ELR (cell line): ENCODE measurements around the gene FUBP3.

ENCODE experiments used
- DNase-seq: peaks from one replicate; pipeline ENCODE4 v3.0.0-alpha.2; 2015; ENCODE audit warnings: low read depth

The FUBP3 gene

GRCh38 chr9:130634191-130634768, 54.9 kb downstream of the FUBP3 start:
- DNase-seq: no peak

DNA sequence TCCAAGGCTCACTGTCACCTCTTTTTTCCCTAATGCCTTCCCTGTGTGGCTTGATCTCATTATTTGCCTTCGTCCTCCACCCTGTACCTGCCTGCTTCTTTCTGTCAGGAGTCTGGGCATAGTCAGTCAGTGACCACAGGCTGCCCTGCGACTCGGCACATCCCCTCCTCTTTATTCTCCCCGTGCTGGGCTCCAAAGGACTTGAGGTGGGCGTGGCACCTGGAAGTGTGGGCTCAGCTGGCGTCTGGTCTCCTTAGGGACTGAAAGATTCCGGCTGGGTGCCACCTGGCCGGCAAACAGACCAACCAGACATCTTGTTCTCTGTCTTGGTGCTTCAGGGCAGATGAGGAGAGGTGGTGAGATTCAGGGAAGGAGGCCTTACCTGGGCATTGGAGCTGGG, 55.4 kb downstream of the FUBP3 start:
- DNase-seq: no peak

- DNase-seq: no peak
Observed at GRCh38 chr9:130635306-130635705, 55.9 kb downstream of the FUBP3 start.

DNA sequence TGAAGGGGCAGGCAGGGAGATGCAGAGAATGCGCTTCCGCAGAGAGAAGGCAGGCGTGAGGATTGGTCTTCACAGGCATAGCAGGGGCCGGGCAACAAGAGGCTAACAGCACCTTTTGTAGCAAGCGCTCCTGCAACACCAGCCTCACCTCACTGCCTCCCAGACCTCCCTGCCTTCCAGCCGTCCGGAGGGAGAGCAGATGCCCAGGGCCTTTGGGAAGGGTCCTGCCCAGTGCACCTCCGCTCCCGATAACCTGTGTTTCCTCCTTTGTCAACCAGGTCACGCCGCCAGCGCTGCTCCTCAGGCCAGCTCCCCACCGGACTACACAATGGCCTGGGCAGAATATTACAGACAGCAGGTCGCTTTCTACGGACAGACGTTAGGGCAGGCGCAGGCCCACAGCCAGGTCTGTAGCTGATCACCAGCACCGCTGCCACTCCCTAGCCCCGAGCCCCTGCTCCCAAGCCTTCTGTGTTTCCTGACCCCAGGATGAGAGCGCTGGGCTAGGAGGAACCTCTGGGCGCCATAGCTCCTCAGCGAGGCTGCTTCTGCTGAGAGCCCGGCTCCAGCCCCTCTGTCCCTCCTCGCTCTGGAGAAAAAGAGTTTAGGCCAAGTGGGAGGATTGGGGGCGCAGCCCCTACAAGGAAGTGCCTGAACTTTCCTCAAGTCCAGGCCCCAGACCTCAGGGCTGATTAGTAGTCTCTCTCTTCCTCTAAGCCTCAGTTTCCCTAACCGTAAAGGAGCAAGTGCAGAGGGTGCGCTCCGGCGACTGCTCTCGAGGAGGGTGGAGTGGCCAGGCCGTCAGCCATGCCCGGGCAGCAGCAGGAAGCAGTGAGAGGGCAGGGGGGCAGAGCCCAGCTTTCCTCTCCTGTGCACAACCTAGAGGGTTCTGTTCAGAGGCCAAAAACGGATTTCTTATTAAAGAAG, 56.6 kb downstream of the FUBP3 start:
- DNase-seq: no peak

GRCh38 chr9:130636648-130637020, 57.3 kb downstream of the FUBP3 start:
- no peak for DNase-seq

- no peak for DNase-seq
Observed at GRCh38 chr9:130638284-130639123, 59.1 kb downstream of the FUBP3 start.

DNA sequence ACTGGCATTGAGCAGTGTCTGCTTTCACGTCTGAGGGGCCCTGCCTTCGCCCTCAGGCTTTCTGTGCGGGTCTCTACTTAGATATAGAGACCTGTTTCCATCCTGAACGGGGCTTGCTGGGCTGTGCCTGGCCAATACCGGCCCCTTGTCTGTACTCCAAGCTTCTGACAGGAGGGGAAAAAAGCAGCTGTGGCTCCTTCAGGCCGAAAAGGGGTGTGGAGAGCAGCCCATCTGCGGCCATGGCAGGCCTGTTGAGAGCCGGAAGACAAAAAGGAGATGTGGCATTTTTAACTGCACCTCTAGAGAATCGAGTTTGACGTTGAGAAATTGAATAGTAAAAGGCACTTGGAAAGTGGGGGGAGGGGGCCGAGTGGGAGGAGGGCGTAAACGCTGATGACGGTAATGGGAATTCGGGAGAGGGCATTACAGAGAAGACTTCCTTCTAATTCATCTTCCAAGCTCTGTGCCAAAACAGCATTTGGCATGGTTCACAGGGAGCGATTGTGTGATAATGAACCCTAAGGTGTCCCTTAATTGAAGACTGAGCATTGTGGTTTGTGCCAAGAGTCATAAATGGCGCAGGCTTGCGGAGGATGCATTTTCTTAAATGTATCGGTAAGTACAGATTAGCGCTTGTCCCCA, 59.9 kb downstream of the FUBP3 start:
- no peak for DNase-seq

GRCh38 chr9:130639866-130640555, 60.6 kb downstream of the FUBP3 start:
- no peak for DNase-seq

DNA sequence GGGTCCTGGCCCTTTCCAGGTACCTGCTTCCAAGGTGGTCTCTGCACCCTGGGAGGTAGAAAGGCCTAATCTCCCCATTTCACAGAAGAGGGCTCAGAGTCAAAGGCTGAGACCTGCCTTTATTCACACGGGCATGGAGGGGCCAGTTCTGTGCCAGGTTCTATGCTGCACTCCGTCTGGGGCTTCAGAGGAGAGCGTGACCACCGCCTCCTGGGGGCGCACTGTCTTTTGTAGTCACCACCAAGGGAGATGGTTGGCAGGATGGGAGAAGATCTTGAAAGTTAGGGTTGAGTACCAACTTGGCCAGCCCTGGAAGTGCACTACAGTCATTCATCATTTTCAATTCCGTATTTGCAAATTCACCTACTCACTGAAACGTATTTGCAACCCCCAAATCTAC, 61.3 kb downstream of the FUBP3 start:
- no peak for DNase-seq

GRCh38 chr9:130642926-130643325, 63.5 kb downstream of the FUBP3 start:
- no peak for DNase-seq

DNA sequence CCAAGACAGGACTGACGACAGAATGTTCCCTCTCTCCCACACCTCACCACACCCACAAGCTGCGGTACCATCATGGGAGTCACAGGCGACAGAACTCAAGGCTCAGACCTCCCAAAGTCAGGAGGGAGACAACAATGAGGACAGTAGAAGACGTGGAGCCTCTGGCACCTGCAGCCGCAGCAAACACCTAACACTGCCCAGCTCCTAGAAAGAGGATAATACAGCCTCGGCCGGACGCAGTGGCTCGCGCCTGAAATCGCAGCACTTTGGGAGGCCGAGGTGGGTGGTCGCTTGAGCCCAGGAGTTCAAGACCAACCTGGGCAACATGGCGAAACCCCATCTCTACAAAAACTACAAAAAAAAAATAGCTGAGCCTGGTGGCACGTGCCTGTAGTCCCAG, 71.8 kb downstream of the FUBP3 start:
- DNase-seq: no peak

DNA sequence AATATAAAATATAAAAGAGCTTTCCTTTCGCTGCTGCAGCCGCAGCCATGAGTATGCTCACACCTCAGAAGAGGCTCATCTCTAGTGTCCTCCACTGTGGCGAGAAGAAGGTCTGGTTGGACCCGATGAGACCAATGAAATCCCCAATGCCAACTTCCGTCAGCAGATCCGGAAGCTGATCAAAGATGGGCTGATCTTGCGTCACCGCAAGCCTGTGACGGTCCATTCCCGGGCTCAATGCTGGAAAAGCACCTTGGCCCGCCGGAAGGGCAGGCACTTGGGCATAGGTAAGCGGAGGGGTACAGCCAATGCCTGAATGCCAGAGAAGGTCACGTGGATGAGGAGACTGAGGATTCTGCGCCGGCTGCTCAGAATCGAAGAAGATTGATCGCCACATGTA, 72.4 kb downstream of the FUBP3 start:
- DNase-seq: no peak

DNA sequence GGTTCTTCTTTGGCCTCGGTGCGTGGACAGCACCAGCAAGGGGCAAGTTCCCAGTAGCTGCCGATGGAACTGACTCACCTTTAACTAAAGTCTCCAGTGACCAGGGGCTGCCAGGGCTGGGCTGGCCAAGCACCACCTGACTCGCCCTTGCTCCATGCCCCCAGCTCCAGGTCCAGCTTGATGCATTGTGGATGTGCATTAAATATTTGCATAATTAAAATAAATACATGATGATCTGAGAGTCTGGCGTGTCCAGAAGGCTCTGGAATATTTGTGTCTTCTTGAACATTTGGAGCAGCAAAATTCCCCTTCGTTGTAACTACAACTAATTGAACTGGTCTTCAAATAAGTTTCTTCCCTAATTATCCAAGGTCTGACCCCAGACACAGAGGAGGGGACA, 75.5 kb downstream of the FUBP3 start:
- DNase-seq: no peak

GRCh38 chr9:130658893-130659698, 79.7 kb downstream of the FUBP3 start:
- DNase-seq: no peak

GRCh38 chr9:130659699-130660248, 80.4 kb downstream of the FUBP3 start:
- no peak for DNase-seq

DNA sequence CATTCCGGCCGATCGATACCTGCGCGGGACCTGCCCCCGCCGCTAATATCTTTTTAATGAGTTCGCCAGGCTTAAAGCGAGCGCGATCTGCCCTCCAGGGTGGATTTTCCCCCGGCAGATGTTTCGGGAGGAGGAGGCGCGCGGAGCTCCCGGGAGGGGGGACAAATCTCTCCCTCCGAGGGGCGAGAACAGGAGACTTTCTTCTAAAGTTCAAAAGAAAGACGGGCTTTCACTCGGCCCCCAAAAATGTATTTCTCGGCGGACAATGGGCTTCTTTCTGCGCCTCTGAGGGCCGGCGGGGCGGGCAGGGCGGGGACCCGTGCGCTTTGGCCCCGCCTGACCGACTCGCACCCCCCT, 80.9 kb downstream of the FUBP3 start:
- DNase-seq: no peak

GRCh38 chr9:130660683-130661450, 81.5 kb downstream of the FUBP3 start:
- peak; percentile 19 for DNase-seq

- DNase-seq: no peak
Observed at GRCh38 chr9:130661451-130662098, 82.2 kb downstream of the FUBP3 start.
